Measurements from ENCODE around the gene TBC1D9B. TPM values are rescaled to one million over a fixed set of nuclear protein-coding genes. Genes with fewer than 3 reads are reported as not detected.
"Not testable (repeated sequence)": the region's sequence is repeated elsewhere in the genome, so short reads cannot be mapped to it uniquely, and the experiment has no call there.

The TBC1D9B gene
- total RNA-seq, 1 donor from 2014 or later, result 32.9 TPM

DNA sequence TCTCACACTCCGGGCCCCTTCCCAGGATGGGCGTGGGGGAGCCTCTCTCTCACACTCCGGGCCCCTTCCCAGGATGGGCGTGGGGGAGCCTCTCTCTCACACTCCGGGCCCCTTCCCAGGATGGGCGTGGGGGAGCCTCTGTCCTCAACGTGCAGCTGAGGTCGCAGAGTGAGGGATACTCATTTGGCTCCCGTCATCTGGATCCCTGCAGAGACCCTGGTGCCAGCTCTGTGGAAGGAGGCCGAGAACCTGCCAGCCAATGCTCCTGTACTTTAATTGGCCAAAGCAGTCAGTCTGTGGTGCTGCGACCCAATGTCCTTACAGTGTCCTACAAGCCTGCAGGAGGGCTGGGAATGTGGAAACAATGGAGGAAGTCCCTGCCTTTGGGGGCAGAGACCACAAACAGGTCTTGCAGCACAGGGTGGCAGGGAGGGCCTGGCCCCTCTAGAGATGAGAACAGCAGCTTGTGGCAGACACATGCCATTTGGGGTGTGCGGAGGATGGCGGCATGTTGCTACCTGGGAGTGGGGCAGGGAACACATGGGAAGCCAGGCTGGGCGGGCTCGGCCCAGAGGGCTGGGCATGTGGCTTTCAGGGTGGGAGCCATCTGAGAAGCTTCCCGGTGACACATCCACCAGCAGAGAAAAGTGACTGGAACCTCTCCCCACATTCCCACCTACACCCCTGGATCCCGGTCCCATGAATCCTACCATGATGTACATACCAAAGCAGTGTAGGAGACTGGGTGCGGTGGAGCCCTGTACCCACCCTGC, 35.5 kb downstream of the TBC1D9B start:
- Histone ChIP-seq H3K27ac (ENCODE audit: low read depth, low read length) (no peak overlapping the region), H3K27me3 (ENCODE audit: control insufficient read depth in 3 of 3, insufficient read depth in 3 of 3, low read length in 3 of 3) (no peaks in the 10 kb centered on the region), H3K4me1 (ENCODE audit: control insufficient read depth in 3 of 3, insufficient read depth in 3 of 3, low read length in 3 of 3) (peaks cover 0 to 12% (median 9%) of the 10 kb centered on the region in 3 donors), H3K36me3 (ENCODE audit: control insufficient read depth in 3 of 3, insufficient read depth in 3 of 3, low read length in 3 of 3) (peaks cover 65 to 77% (median 73%) of the 10 kb centered on the region in 3 donors), H3K9ac (ENCODE audit: low read depth in 1 of 3, low read length in 3 of 3) (no peak overlapping the region), H3K9me3 (ENCODE audit: control insufficient read depth in 3 of 3, low read length in 3 of 3) (no peaks in the 10 kb centered on the region), H3K4me3 (ENCODE audit: low read length in 3 of 3) (no peak overlapping the region)

DNA sequence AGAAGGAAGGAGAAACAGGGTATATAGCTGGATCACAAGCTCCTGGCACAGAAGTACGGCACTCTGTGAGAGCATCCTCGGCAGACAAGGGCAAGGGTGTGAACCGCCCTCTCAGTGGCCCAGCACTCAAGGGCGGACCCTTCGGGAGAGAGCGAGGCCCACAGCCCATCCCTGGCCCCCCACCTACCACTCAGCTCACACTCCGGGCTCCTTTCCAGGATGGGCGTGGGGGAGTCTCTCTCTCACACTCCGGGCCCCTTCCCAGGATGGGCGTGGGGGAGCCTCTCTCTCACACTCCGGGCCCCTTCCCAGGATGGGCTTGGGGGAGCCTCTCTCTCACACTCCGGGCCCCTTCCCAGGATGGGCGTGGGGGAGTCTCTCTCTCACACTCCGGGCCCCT, 36.2 kb downstream of the TBC1D9B start:
- Histone ChIP-seq H3K36me3 (ENCODE audit: control insufficient read depth in 3 of 3, insufficient read depth in 3 of 3, low read length in 3 of 3) (peaks cover 71 to 83% (median 79%) of the 10 kb centered on the region in 3 donors), H3K4me1 (ENCODE audit: control insufficient read depth in 3 of 3, insufficient read depth in 3 of 3, low read length in 3 of 3) (peaks cover 0 to 12% (median 9%) of the 10 kb centered on the region in 3 donors)
- H3K27me3 ChIP-seq (ENCODE audit: control insufficient read depth in 3 of 3, insufficient read depth in 3 of 3, low read length in 3 of 3); H3K9me3 ChIP-seq (ENCODE audit: control insufficient read depth in 3 of 3, low read length in 3 of 3); H3K9ac ChIP-seq (ENCODE audit: low read depth in 1 of 3, low read length in 3 of 3); H3K27ac ChIP-seq (ENCODE audit: low read depth, low read length); H3K4me3 ChIP-seq (ENCODE audit: low read length in 3 of 3): not testable (repeated sequence)

- no peak overlapping the region for H3K27ac ChIP-seq (ENCODE audit: low read depth, low read length)
- H3K4me3 ChIP-seq (ENCODE audit: low read length in 3 of 3), result no peak overlapping the region
- H3K9me3 ChIP-seq (ENCODE audit: control insufficient read depth in 3 of 3, low read length in 3 of 3), result no peaks in the 10 kb centered on the region
- H3K9ac ChIP-seq (ENCODE audit: low read depth in 1 of 3, low read length in 3 of 3), result no peak overlapping the region
- peaks cover 0 to 7% (median 6%) of the 10 kb centered on the region in 3 donors for H3K4me1 ChIP-seq (ENCODE audit: control insufficient read depth in 3 of 3, insufficient read depth in 3 of 3, low read length in 3 of 3)
- no peaks in the 10 kb centered on the region for H3K27me3 ChIP-seq (ENCODE audit: control insufficient read depth in 3 of 3, insufficient read depth in 3 of 3, low read length in 3 of 3)
- peaks cover 72 to 82% (median 75%) of the 10 kb centered on the region in 3 donors for H3K36me3 ChIP-seq (ENCODE audit: control insufficient read depth in 3 of 3, insufficient read depth in 3 of 3, low read length in 3 of 3)
Measured at GRCh38 chr5:179870952-179871351, 36.7 kb downstream of the TBC1D9B start.

DNA sequence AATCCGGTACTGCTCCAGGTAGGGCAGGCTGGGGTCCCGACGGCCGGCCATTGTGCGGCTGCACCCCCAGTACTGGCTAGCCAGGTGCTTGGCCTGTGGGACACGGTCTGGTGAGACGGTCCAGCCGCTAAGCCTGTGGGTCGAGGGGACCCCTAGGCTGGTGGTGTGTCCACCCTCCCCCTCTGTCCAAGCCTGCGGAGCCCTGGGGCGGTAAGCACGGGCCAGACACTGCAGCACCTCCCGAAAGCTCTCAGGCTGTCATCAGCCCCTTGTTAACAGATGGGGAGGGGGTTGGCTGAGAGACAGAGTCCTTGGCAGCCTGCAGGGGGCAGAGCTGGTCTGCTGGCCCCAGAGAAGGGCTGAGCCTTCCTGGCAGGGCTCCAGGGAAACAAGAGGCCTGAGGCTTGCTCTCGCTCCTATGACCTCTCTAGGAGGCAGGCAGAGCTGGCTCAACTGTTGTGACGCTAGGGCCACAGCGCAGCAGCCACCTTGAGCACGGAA, 37.2 kb downstream of the TBC1D9B start:
- H3K9me3 ChIP-seq (ENCODE audit: control insufficient read depth in 3 of 3, low read length in 3 of 3), result no peaks in the 10 kb centered on the region
- peaks cover 0 to 5% (median 2%) of the 10 kb centered on the region in 3 donors for H3K4me1 ChIP-seq (ENCODE audit: control insufficient read depth in 3 of 3, insufficient read depth in 3 of 3, low read length in 3 of 3)
- no peak overlapping the region for H3K4me3 ChIP-seq (ENCODE audit: low read length in 3 of 3)
- H3K9ac ChIP-seq (ENCODE audit: low read depth in 1 of 3, low read length in 3 of 3), result no peak overlapping the region
- H3K36me3 ChIP-seq (ENCODE audit: control insufficient read depth in 3 of 3, insufficient read depth in 3 of 3, low read length in 3 of 3), result peaks cover 70 to 77% (median 74%) of the 10 kb centered on the region in 3 donors
- H3K27ac ChIP-seq (ENCODE audit: low read depth, low read length), result no peak overlapping the region
- H3K27me3 ChIP-seq (ENCODE audit: control insufficient read depth in 3 of 3, insufficient read depth in 3 of 3, low read length in 3 of 3), result no peaks in the 10 kb centered on the region

DNA sequence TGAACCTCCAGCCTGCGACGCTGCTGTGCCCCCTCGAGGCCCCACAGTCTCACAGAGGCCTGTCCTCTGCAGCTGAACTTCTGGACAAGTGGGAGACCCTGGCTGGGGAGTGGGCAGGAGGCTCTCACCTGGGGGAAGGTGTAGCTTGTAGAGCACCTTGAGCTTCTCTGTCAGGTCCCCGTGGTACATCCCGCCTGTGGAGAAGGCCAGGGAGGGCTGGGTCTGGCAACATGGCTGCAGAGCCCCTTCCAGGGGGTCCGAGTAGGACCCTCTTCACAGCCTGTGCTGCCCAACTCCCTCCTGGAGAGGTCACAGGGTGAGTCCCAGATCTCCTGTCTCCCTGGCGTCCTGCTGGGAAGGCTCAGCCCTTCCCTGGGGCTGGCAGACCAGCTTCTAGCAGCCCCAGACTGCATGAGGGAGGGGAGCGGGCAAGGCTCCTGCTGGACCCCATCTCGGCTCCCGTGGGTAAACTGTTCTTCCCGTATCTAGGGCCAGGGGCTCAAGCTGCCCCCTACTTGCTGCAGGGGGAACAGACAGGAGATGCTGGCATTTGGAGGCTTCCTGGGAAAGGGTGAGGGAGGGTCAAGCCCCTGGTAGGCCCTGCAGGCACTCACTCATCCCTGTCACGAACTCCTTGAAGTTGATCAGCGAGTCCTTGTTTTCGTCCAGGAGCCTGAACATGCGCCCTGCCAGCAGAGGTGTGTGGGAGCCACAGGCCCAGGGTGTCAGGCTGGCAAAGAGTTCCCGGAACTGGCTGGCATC, 37.9 kb downstream of the TBC1D9B start:
- peaks cover 0 to 5% (median 2%) of the 10 kb centered on the region in 3 donors for H3K4me1 ChIP-seq (ENCODE audit: control insufficient read depth in 3 of 3, insufficient read depth in 3 of 3, low read length in 3 of 3)
- H3K27ac ChIP-seq (ENCODE audit: low read depth, low read length), result no peak overlapping the region
- H3K27me3 ChIP-seq (ENCODE audit: control insufficient read depth in 3 of 3, insufficient read depth in 3 of 3, low read length in 3 of 3), result no peaks in the 10 kb centered on the region
- H3K36me3 ChIP-seq (ENCODE audit: control insufficient read depth in 3 of 3, insufficient read depth in 3 of 3, low read length in 3 of 3), result peaks cover 69 to 78% (median 77%) of the 10 kb centered on the region in 3 donors
- no peak overlapping the region for H3K4me3 ChIP-seq (ENCODE audit: low read length in 3 of 3)
- no peak overlapping the region for H3K9ac ChIP-seq (ENCODE audit: low read depth in 1 of 3, low read length in 3 of 3)
- no peaks in the 10 kb centered on the region for H3K9me3 ChIP-seq (ENCODE audit: control insufficient read depth in 3 of 3, low read length in 3 of 3)

DNA sequence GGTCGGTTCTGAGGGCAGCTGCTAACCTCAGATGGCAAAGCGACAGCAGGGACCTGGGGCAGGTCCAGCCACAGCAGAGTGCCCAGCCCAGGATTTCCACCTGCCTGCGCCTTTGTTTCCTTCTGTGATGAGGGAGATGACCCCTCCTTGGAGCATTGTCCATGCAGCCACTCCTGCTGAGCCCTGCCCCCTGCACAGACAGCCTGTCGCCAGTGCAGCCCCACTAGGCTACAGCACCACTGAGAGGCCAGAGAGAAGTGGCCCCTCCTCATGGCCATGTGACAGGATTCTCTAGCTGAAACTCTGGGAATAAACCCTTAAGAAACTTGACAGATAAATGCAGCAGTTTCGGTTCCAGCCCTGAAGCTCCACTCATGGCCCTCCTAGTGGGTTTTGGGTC, 38.6 kb downstream of the TBC1D9B start:
- no peaks in the 10 kb centered on the region for H3K27me3 ChIP-seq (ENCODE audit: control insufficient read depth in 3 of 3, insufficient read depth in 3 of 3, low read length in 3 of 3)
- no peak overlapping the region for H3K27ac ChIP-seq (ENCODE audit: low read depth, low read length)
- no peak overlapping the region for H3K4me3 ChIP-seq (ENCODE audit: low read length in 3 of 3)
- no peaks in the 10 kb centered on the region for H3K9me3 ChIP-seq (ENCODE audit: control insufficient read depth in 3 of 3, low read length in 3 of 3)
- peaks cover 0 to 5% (median 2%) of the 10 kb centered on the region in 3 donors for H3K4me1 ChIP-seq (ENCODE audit: control insufficient read depth in 3 of 3, insufficient read depth in 3 of 3, low read length in 3 of 3)
- H3K36me3 ChIP-seq (ENCODE audit: control insufficient read depth in 3 of 3, insufficient read depth in 3 of 3, low read length in 3 of 3), result peaks cover 67 to 77% (median 76%) of the 10 kb centered on the region in 3 donors
- H3K9ac ChIP-seq (ENCODE audit: low read depth in 1 of 3, low read length in 3 of 3), result no peak overlapping the region

DNA sequence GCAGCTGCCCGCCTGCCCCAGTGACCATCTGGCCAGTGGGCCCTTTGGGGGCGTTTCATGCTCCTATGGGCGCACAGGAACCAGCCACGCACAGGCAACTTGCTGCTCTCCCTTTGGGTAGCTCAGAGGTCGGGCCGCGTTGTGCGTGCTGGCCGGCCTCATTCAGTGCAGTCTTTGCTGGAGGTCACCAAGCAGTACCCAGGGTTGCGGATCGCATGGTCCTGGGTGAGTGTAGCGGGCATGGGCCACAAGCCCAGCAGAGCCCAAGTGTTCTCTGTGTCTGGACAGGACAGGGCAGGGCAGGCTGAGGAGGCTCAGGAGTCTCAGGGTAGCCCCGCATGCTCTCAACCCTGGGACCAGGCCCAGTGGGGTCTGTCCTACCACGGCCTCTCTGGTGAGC, 39.2 kb downstream of the TBC1D9B start:
- Histone ChIP-seq H3K27ac (ENCODE audit: low read depth, low read length) (no peak overlapping the region), H3K4me1 (ENCODE audit: control insufficient read depth in 3 of 3, insufficient read depth in 3 of 3, low read length in 3 of 3) (peaks cover 0 to 5% (median 2%) of the 10 kb centered on the region in 3 donors), H3K36me3 (ENCODE audit: control insufficient read depth in 3 of 3, insufficient read depth in 3 of 3, low read length in 3 of 3) (peaks cover 67 to 78% (median 76%) of the 10 kb centered on the region in 3 donors), H3K4me3 (ENCODE audit: low read length in 3 of 3) (no peak overlapping the region), H3K9ac (ENCODE audit: low read depth in 1 of 3, low read length in 3 of 3) (no peak overlapping the region), H3K27me3 (ENCODE audit: control insufficient read depth in 3 of 3, insufficient read depth in 3 of 3, low read length in 3 of 3) (no peaks in the 10 kb centered on the region), H3K9me3 (ENCODE audit: control insufficient read depth in 3 of 3, low read length in 3 of 3) (no peaks in the 10 kb centered on the region)

- Histone ChIP-seq H3K36me3 (ENCODE audit: control insufficient read depth in 3 of 3, insufficient read depth in 3 of 3, low read length in 3 of 3) (peaks cover 66 to 79% (median 78%) of the 10 kb centered on the region in 3 donors), H3K4me3 (ENCODE audit: low read length in 3 of 3) (no peak overlapping the region), H3K4me1 (ENCODE audit: control insufficient read depth in 3 of 3, insufficient read depth in 3 of 3, low read length in 3 of 3) (peaks cover 0 to 5% (median 2%) of the 10 kb centered on the region in 3 donors), H3K9me3 (ENCODE audit: control insufficient read depth in 3 of 3, low read length in 3 of 3) (no peaks in the 10 kb centered on the region), H3K27me3 (ENCODE audit: control insufficient read depth in 3 of 3, insufficient read depth in 3 of 3, low read length in 3 of 3) (no peaks in the 10 kb centered on the region), H3K27ac (ENCODE audit: low read depth, low read length) (no peak overlapping the region), H3K9ac (ENCODE audit: low read depth in 1 of 3, low read length in 3 of 3) (no peak overlapping the region)
Measured at GRCh38 chr5:179867476-179867875, 40.2 kb downstream of the TBC1D9B start.

DNA sequence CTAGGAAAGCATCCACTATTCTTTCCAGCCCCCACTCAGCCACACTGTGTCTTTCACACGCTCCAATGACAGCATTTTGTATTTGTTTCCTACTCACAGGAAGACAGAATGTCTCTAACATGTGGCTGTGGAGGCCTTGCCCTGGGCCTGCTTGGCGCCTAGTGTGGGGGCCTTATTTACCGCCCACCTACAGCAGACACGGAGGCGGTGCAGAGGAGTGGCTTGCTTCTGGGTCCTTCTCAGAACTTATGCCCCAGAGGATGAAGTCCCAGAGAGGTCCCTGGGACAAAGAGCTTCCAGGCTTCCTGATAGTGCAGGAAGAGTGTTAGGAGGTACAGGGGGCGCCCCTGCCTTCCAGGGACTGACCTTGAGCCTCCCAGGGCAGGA, 40.6 kb downstream of the TBC1D9B start:
- H3K4me3 ChIP-seq (ENCODE audit: low read length in 3 of 3), result no peak overlapping the region
- no peak overlapping the region for H3K27ac ChIP-seq (ENCODE audit: low read depth, low read length)
- H3K36me3 ChIP-seq (ENCODE audit: control insufficient read depth in 3 of 3, insufficient read depth in 3 of 3, low read length in 3 of 3), result peaks cover 64 to 79% (median 78%) of the 10 kb centered on the region in 3 donors
- H3K4me1 ChIP-seq (ENCODE audit: control insufficient read depth in 3 of 3, insufficient read depth in 3 of 3, low read length in 3 of 3), result peaks cover 0 to 5% (median 2%) of the 10 kb centered on the region in 3 donors
- H3K27me3 ChIP-seq (ENCODE audit: control insufficient read depth in 3 of 3, insufficient read depth in 3 of 3, low read length in 3 of 3), result no peaks in the 10 kb centered on the region
- no peaks in the 10 kb centered on the region for H3K9me3 ChIP-seq (ENCODE audit: control insufficient read depth in 3 of 3, low read length in 3 of 3)
- H3K9ac ChIP-seq (ENCODE audit: low read depth in 1 of 3, low read length in 3 of 3), result no peak overlapping the region
